ENCODE results near the gene ZBTB47.

DNA sequence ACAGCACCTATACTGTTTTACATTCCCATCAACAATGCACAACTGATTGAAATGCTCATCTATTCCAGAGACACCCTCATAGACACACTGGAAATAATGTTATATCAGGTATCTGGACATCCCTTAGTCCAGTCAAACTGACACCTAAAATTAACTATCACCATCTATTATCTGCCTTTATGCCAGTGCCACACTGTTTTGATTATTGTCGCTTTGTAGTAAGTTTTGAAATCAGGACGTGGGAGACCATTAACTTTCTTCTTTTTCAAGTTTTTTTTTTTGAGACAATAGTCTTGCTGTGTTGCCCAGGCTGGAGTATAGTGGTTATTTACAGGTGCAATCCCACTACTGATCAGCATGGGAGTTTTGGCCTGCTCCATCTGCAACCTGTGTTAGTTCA lies 22.4 kb downstream of the ZBTB47 start:
- no peak for TF ChIP-seq CTCF (conservative IDR thresholded peaks at IDR 0.05 in 1 of 2, IDR thresholded peaks at IDR 0.05 in 1 of 2; ENCODE audit: low read depth in 1 of 2, low read length in 2 of 2)
- TF ChIP-seq EZH2 (IDR thresholded peaks at IDR 0.05; ENCODE audit: low read length, missing control alignments): no peak

All from fibroblast of lung (primary cell).